HG03521 (cell line): ENCODE results near the gene KCNIP3.

ENCODE experiments used
- ATAC-seq: cut with Tn5 transposase; IDR thresholded peaks from one replicate; pipeline ENCODE4 v1.9.1; 2021; ENCODE audit warnings: mild to moderate bottlenecking, moderate library complexity; ENCODE audit not compliant: unreplicated experiment

KCNIP3 gene

DNA sequence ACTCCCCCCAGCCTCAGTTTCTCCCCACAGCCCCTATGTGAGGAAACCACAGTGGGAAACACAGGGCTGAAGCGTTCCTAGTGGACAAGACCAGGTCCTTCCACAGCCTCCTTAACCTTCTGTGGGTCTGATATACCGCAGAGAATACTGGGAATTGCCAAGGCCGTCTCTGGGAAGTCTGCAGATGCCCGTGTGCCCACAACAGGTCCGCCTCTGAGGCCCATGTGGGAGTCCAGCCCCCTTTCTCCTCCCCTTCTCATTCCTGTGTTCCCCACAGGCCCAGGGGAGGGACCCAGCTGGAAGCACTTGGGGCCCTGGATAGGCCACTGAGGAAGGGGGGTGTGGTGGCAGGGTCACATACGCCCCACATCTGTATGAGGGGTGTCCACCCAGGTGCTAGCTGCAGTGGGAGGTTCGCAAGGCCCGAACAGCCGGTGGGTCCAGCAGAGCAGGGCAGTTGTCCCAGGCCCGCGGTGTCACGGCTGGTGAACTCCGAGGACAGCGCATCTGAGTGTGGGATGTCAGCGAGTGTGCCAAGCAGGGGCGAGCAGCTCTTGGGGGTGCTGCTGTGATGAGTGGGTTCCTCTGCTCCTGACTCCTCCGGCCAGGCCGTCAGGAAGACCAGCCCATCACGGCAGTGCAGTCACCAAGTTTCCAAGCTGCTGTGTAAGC, 2.4 kb upstream of the KCNIP3 start:
- no peak for ATAC-seq

DNA sequence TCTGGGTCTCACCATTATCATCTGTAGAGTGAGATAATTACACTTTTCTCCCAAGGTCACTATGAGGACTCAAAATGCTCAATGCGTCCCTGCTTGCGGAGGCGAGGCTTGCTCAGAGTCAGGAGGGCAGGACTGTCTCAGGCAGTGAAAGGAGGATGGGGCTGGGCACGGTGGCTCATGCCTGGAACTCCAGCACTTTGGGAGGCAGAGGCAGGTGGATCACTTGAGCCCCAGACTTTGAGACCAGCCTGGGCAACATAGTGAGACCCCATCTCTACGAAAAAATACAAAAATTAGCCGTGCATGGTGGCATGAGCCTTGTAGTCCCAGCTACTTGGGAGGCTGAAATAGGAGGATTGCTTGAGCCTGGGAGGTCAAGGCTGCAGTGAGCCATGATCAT, 1.8 kb upstream of the KCNIP3 start:
- no peak for ATAC-seq

DNA sequence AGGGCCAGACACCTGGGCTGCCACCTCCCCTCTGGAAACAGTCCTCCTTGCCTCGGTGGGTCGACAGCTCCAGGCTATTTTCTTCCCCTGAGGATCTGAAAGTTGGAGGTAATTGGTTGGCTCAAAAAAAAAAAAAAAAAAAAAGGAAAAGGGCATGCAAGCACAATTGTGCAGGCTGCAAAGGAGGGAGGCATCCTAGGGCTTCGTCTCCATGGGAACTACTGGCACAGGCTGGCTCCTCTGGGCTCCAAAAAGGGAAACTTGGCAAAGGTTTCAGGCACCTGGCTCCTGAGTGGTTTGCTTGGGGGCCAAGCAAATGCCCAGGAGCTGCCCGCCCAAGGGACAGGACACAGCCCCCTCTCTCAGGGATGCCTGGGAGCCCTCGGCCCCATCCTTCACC, 1.1 kb upstream of the KCNIP3 start:
- ATAC-seq, result no peak

GRCh38 chr2:95297639-95298395, 670 bp downstream of the KCNIP3 start:
- ATAC-seq, result no peak

DNA sequence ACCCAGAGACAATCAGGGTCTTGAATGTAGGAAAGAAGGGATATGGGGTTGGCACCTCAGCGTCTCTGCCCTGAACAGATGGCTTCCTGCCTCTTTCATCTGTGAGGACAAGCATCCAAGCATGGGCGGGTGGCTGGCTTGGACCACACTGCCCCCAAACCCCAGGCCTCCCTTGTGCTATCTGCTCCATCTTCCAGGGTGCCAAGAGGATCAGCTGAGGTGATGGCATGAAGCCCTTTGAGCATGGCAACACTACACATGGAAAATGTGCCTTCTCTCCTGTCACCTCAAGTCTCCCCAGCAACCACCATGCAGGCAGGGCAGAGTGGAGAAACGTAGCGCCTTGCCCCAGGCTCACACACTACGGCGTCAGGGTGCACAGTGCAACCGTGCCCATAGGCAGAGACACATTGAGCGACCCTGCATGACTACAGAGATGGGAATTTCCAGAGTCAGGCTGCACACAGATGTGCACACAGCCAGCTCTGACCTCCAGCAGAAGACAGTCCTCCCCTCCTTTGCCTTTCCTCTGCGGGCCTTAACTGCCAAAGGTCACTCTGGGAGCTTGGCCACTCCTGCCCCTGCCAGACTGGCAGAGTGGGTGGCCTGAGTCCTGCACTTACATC, 1.5 kb downstream of the KCNIP3 start:
- ATAC-seq, result no peak

DNA sequence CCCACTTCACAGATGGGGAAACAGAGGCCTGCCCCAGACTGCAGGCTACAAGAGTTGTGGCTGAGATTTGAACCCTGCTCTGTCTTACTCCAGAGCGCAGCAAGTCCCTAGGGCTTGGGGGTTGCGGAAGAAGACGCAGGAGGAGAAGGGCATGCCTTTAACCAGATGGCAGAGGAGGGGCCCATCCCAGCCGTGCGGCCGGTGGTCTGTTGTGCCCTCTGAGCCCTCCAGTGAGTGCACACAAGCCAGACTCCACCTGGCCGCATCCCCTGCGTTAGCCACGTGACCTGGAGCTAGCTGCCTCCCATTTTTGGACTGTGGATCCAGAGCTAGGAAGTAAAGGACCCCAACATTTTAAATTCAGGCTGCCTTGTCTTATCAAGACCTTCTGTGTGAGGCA, 2.8 kb downstream of the KCNIP3 start:
- no peak for ATAC-seq

- no peak for ATAC-seq
These were observed 3.3 kb downstream of the KCNIP3 start for GRCh38 chr2:95300450-95300849.

- ATAC-seq, result no peak
These were observed 4.0 kb downstream of the KCNIP3 start for GRCh38 chr2:95301186-95301585.

- no peak for ATAC-seq
These were observed 4.9 kb downstream of the KCNIP3 start for GRCh38 chr2:95301876-95302641.

- no peak for ATAC-seq
These were observed 6.2 kb downstream of the KCNIP3 start for GRCh38 chr2:95303191-95303919.

DNA sequence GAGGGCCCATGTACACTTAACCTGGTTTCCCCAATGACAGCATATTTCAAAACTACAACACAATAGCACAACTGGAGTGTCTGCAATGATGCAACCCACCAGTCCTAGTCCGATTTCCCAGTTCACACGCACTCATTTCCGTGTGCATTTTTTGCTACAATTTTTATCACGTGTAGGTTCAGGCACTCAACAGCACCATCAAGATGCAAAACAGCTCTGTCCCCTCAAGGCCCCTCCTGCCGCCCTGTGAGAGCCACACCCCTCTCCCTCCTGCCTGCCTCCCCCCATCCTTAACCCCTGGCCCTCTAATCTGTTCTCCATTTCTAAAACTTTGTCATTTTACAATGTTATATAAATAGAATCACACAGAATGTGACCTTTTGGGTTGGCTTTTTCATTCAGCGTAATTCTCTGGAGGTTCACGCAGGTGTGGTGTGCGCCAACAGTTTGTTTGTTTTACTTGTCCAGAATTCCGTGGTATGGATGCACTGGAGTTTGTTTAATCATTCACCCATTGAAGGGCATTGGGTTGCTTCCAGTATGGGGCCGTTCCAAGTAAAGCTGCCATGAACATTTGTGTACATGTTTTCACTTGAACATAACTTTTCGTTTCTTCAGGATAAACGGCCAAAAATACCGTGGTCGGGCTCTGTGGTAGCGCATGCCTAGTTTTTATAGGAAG, 8.4 kb downstream of the KCNIP3 start:
- no peak for ATAC-seq

GRCh38 chr2:95306336-95306895, 9.3 kb downstream of the KCNIP3 start:
- no peak for ATAC-seq

GRCh38 chr2:95307036-95307435, 9.9 kb downstream of the KCNIP3 start:
- ATAC-seq, result no peak

- no peak for ATAC-seq
These were observed 10.7 kb downstream of the KCNIP3 start for GRCh38 chr2:95307878-95308277.

DNA sequence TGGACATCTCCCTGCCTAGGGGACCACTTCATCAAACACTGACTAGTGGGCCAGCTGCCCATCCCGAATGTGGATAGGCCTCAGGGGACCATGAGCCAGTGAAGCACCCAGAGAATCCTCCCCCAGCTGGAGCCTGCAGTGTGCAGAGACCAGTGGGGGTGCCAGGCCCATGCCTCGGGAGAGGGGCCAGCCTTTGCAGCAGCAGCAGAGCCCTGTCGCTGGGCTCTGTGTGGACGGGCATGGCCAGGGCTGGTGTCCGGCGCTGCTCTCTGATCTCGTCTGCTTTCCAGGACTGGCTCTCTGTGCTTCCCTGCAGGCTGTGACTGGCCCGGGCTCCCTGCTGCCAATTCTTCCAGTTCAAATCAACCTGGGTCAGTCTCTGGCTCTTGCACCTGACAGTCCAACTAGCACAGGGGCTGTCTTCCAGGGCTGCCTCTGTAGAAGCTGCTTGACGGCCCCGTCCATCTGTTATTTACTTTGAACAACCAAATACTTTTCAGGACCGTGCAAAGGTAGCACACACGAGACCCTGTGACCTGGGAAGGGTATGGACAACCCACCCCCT, 11.4 kb downstream of the KCNIP3 start:
- ATAC-seq, result no peak

GRCh38 chr2:95309599-95309998, 12.5 kb downstream of the KCNIP3 start:
- no peak for ATAC-seq

DNA sequence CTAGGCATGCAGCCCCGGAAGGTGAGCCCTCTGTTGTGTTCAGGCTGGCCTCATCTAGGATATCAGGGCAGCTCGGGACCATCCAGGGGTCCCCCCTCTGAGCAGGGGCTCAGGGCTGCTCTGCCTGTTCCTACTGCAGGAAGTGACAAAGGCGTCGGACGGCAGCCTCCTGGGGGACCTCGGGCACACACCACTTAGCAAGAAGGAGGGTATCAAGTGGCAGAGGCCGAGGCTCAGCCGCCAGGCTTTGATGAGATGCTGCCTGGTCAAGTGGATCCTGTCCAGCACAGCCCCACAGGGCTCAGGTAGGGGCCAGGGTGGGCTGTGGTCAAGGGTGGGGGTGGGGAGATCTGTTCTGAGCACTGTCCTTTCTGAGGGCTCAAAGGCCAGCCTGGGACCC, 13.1 kb downstream of the KCNIP3 start:
- no peak for ATAC-seq

GRCh38 chr2:95310651-95311050, 13.5 kb downstream of the KCNIP3 start:
- no peak for ATAC-seq

GRCh38 chr2:95311815-95312542, 14.8 kb downstream of the KCNIP3 start:
- no peak for ATAC-seq
